A549 (cell line): Measurements from ENCODE around the gene CNTFR. TPM values are rescaled to one million over a fixed set of nuclear protein-coding genes. Genes with fewer than 3 reads are reported as not detected.

ENCODE experiments used
- ATAC-seq, 2 experiments: fragments of 200-7000 bp in 1 of 2; fragments of >200 bp in 1 of 2; cut with Nextera tagmentation in 1 of 2; cut with Tn5 transposase in 1 of 2; 3 replicates each; pipeline versions ENCODE4 v1.8.0 to v1.9.1; 2018 to 2020; ENCODE audit warnings: mild to moderate bottlenecking in 1 of 2, moderate library complexity in 1 of 2
- CTCF ChIA-PET: fragments of 300-600 bp; sonication (Branson Sonifier 250); formaldehyde crosslinking; extraction: SDS; loops from one replicate; lab custom pipeline; 2021; ENCODE audit warnings: antibody characterized with exemption, inconsistent platforms; lab: Yijun Ruan, JAX
- POLR2A ChIA-PET: fragments of 350-600 bp; formaldehyde crosslinking; extraction: SDS; loops from one replicate; lab custom pipeline; 2021; ENCODE audit warnings: antibody characterized with exemption, inconsistent platforms; lab: Yijun Ruan, JAX
- DNase-seq, 2 experiments: peaks; one replicate each; pipeline versions ENCODE4 v3.0.0 to v3.0.0-alpha.2; 2011 to 2016; ENCODE audit warnings: low read depth in 1 of 2, low spot score in 1 of 2
- FAIRE-seq: peaks from 2 replicates; lab custom pipeline; 2011; peaks lifted over from hg19 to GRCh38; lab: Jason Lieb, UNC
- H3K27ac ChIP-seq, 2 experiments: fragments of >200 bp; sonication (Bioruptor Twin); formaldehyde crosslinking; 3 replicates each; pipeline ENCODE4 v1.5.1; 2016 to 2017
- H3K4me1 ChIP-seq: fragments of >200 bp; sonication (Bioruptor Twin); formaldehyde crosslinking; 3 replicates; pipeline ENCODE4 v1.6.1; 2016
- H3K4me2 ChIP-seq: fragments of >200 bp; sonication (Bioruptor Twin); formaldehyde crosslinking; 3 replicates; pipeline ENCODE4 v1.6.1; 2016
- H3K4me3 ChIP-seq: fragments of >200 bp; sonication (Bioruptor Twin); formaldehyde crosslinking; 3 replicates; pipeline ENCODE4 v1.5.1; 2016
- H3K9me3 ChIP-seq: fragments of >200 bp; sonication (Bioruptor Twin); formaldehyde crosslinking; 3 replicates; pipeline ENCODE4 v1.6.1; 2016
- ATOH8 ChIP-seq: fragments of 250-450 bp; sonication (Bioruptor Pico); IDR thresholded peaks from 2 replicates; pipeline ENCODE4 v1.5.0; 2020; ENCODE audit warnings: low read depth, mild to moderate bottlenecking, moderate library complexity
- BHLHE40 ChIP-seq: IDR thresholded peaks from 2 replicates; pipeline ENCODE4 v1.6.1; 2012; ENCODE audit warnings: low read depth, low read length, inconsistent platforms
- CEBPB ChIP-seq, 2 experiments: fragments of >200 bp in 1 of 2; sonication (Bioruptor Twin) in 1 of 2; formaldehyde crosslinking in 1 of 2; IDR thresholded peaks; 2 replicates each; pipeline ENCODE4 v1.6.1; 2012 to 2016
- CHD2 ChIP-seq: fragments of 150-350 bp; IDR thresholded peaks from 2 replicates; pipeline ENCODE4 v1.6.1; 2014; ENCODE audit warnings: low read length; ENCODE audit not compliant: partially characterized antibody
- ESRRA ChIP-seq: fragments of 150-350 bp; IDR thresholded peaks from 2 replicates; pipeline ENCODE4 v1.6.1; 2014; ENCODE audit warnings: mild to moderate bottlenecking, low read length, borderline replicate concordance
- GATA3 ChIP-seq: IDR thresholded peaks from 2 replicates; pipeline ENCODE4 v1.6.1; 2012; ENCODE audit warnings: borderline replicate concordance
- HEYL ChIP-seq: fragments of 250-450 bp; sonication (Bioruptor Pico); IDR thresholded peaks from 2 replicates; pipeline ENCODE4 v1.8.0; 2021; ENCODE audit warnings: mild to moderate bottlenecking, moderate library complexity
- HOXB5 ChIP-seq: fragments of 250-450 bp; sonication (Bioruptor Pico); IDR thresholded peaks from 2 replicates; pipeline ENCODE4 v1.5.0; 2020; ENCODE audit warnings: mild to moderate bottlenecking, moderate library complexity
- PHF8 ChIP-seq: fragments of 200-600 bp; sonication (generic); IDR thresholded peaks from 2 replicates; pipeline ENCODE4 v1.6.1; 2016; ENCODE audit warnings: low read depth, mild to moderate bottlenecking, antibody characterized with exemption, moderate library complexity, borderline replicate concordance
- POLR2A ChIP-seq: IDR thresholded peaks from 2 replicates; pipeline ENCODE4 v1.6.1; 2012; ENCODE audit warnings: mild to moderate bottlenecking, low read length
- RAD21 ChIP-seq, 2 experiments: fragments of >200 bp in 1 of 2; sonication (Bioruptor Twin) in 1 of 2; formaldehyde crosslinking in 1 of 2; IDR thresholded peaks in 1 of 2; conservative IDR thresholded peaks in 1 of 2; 2 replicates in 1 of 2; 3 replicates in 1 of 2; pipeline ENCODE4 v1.6.1; 2012 to 2018; ENCODE audit warnings: inconsistent platforms in 1 of 2
- RCOR1 ChIP-seq: fragments of 150-350 bp; IDR thresholded peaks from 2 replicates; pipeline ENCODE4 v1.6.1; 2014; ENCODE audit warnings: antibody characterized with exemption, low read length, low read depth
- RNF2 ChIP-seq: fragments of 200-600 bp; sonication (generic); IDR thresholded peaks from 2 replicates; pipeline ENCODE4 v1.6.1; 2016; ENCODE audit warnings: low read depth, mild to moderate bottlenecking, antibody characterized with exemption, moderate library complexity, borderline replicate concordance
- SMC3 ChIP-seq: fragments of >200 bp; sonication (Bioruptor Twin); formaldehyde crosslinking; IDR thresholded peaks from 3 replicates; pipeline ENCODE4 v1.6.1; 2018; ENCODE audit warnings: inconsistent platforms
- TFCP2L1 ChIP-seq: fragments of 250-450 bp; sonication (Bioruptor Pico); IDR thresholded peaks from 2 replicates; pipeline ENCODE4 v1.5.0; 2021; ENCODE audit warnings: mild to moderate bottlenecking
- ZC3H11A ChIP-seq: fragments of 450-650 bp; IDR thresholded peaks from 2 replicates; pipeline ENCODE4 v1.6.1; 2014; ENCODE audit warnings: antibody characterized with exemption, mild to moderate bottlenecking
- ZFP36 ChIP-seq: fragments of 450-650 bp; IDR thresholded peaks from 2 replicates; pipeline ENCODE4 v1.6.1; 2014; ENCODE audit warnings: borderline replicate concordance; ENCODE audit not compliant: partially characterized antibody
- ZNF302 ChIP-seq: fragments of 250-450 bp; sonication (Bioruptor Pico); IDR thresholded peaks from 2 replicates; pipeline ENCODE4 v1.9.0; 2021; ENCODE audit warnings: inconsistent platforms, mild to moderate bottlenecking, moderate library complexity
- ZSCAN20 ChIP-seq: fragments of 250-450 bp; sonication (Bioruptor Pico); IDR thresholded peaks from 2 replicates; pipeline ENCODE4 v1.8.0; 2022; ENCODE audit warnings: mild to moderate bottlenecking, moderate library complexity
- WGBS: methylation state at CpG from one replicate; pipeline ENCODE4 v1.1.6; 2017; ENCODE audit errors: missing lambda C conversion rate; 5-methylcytosine and 5-hydroxymethylcytosine counted together
- polyA plus RNA-seq, 4 experiments: library from polyadenylated mRNA; depleted of rRNA in 3 of 4; stranded (reverse); fragments of >200 nt; fragmentation: RNase III in 1 of 4; extraction: RNeasy Plus Mini Kit Qiagen cat#74134 plus additional on column Dnase treatment in 1 of 4; gene quantifications; 2 replicates in 3 of 4; 3 replicates in 1 of 4; pipeline ENCODE4 v1.2.3, GENCODE V29; 2011 to 2017
- TF ChIP-seq, protein P1 (sequence below): fragments of >200 bp; sonication (Bioruptor Twin); formaldehyde crosslinking; IDR thresholded peaks from 3 replicates; pipeline ENCODE4 v1.5.1; 2016
- TF ChIP-seq, protein P2 (sequence below): fragments of 450-650 bp; IDR thresholded peaks from 2 replicates; pipeline ENCODE4 v1.6.1; 2014; ENCODE audit warnings: antibody characterized with exemption
- TF ChIP-seq, protein P3 (sequence below): IDR thresholded peaks from 2 replicates; pipeline ENCODE4 v1.6.1; 2012; ENCODE audit warnings: low read depth, borderline replicate concordance

The CNTFR gene
- polyA plus RNA-seq, 2 of the 4 experiments (the other 2 are of a cell fraction): 0.09 TPM; not detected in 1

DNA sequence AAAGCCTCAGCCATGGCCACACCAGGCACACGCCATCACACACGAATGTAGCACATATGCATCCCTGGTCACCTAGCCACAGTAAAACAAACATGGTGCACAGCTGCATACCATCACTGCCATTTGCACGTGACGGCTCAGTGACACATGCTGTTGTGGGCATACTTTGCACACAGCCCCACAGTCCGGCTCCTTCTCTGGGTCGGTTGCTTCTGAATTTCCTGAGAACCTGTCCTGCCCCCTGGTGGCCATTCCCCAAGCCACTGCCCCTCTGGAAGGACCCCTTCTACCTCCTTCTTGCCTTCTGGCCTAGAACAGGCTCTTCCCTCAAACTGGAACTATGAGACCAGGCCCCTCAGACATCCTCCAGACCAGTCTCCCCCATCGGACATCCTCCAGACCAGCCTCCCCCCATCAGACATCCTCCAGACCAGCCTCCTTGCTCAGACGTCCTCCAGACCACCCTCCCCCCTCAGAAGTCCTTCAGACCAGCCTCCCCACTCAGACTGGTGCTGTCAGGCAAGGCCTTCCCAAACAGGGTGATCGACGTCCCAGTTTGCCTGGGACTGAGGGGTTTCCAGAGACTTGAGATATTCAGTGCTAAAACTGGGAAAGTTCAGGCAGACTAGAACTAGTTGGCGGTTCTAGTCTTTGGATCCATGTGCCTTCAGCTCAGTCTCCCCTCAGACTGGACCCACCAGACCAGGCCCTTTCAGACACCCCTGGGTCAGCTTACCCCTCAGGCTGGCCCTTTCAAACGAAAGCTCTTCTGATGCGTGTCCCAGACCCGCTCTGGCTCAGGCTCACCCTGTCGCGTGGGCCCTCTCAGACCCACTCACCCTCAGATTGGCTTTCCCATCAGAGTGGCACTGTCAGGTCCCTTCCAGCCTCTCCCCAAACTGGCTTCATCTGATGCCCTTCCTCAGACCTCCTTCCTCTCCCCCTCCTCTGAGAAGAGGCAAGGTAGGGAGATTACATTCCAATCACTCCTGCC is 42.4 kb downstream of the CNTFR start:
- ChIA-PET CTCF (interaction anchor here (0.7 to 11.3 kb wide), 55 partner anchors 9 to 257 kb away, joined by 3 to 297 read pairs (median 5); partner anchors contain the start of genes ARID3C, CNTFR, ENHO and GALT), POLR2A (no interaction called here)
- no peak overlapping the region for H3K4me3 ChIP-seq
- H3K4me1 ChIP-seq: peaks cover 9% of the 10 kb centered on the region; the same call in 1 of the 3 replicates
- TF ChIP-seq ZSCAN20 (CRISPR knock-in tag): no peak
- peak; percentile 66 for TF ChIP-seq SMC3
- TF ChIP-seq POLR2A: no peak
- no peak for TF ChIP-seq HEYL (CRISPR knock-in tag)
- TF ChIP-seq BHLHE40: peak; percentile 41; the same call in 1 of the 2 replicates
- no peak for TF ChIP-seq ESRRA
- no peak for TF ChIP-seq GATA3
- TF ChIP-seq TFCP2L1 (CRISPR knock-in tag): no peak
- TF ChIP-seq RAD21 (conservative IDR thresholded peaks at IDR 0.05 in 1 of 2, IDR thresholded peaks at IDR 0.05 in 1 of 2): peak; percentile 61 to 72
- TF ChIP-seq, protein P1, sequence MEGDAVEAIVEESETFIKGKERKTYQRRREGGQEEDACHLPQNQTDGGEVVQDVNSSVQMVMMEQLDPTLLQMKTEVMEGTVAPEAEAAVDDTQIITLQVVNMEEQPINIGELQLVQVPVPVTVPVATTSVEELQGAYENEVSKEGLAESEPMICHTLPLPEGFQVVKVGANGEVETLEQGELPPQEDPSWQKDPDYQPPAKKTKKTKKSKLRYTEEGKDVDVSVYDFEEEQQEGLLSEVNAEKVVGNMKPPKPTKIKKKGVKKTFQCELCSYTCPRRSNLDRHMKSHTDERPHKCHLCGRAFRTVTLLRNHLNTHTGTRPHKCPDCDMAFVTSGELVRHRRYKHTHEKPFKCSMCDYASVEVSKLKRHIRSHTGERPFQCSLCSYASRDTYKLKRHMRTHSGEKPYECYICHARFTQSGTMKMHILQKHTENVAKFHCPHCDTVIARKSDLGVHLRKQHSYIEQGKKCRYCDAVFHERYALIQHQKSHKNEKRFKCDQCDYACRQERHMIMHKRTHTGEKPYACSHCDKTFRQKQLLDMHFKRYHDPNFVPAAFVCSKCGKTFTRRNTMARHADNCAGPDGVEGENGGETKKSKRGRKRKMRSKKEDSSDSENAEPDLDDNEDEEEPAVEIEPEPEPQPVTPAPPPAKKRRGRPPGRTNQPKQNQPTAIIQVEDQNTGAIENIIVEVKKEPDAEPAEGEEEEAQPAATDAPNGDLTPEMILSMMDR: peak; percentile 65
- TF ChIP-seq, protein P2, sequence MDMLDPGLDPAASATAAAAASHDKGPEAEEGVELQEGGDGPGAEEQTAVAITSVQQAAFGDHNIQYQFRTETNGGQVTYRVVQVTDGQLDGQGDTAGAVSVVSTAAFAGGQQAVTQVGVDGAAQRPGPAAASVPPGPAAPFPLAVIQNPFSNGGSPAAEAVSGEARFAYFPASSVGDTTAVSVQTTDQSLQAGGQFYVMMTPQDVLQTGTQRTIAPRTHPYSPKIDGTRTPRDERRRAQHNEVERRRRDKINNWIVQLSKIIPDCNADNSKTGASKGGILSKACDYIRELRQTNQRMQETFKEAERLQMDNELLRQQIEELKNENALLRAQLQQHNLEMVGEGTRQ: 0 out of 2 replicates have a peak, but pooled peaks have one; percentile 0
- no peak overlapping the region for H3K4me2 ChIP-seq
- no peak overlapping the region for H3K27ac ChIP-seq
- H3K9me3 ChIP-seq: no peaks in the 10 kb centered on the region
- FAIRE-seq (no peak), ATAC-seq (peak; percentile 83 to 91), DNase-seq (peak; percentile 66 to 78)
- WGBS: 52% methylated on average over 16 of the region's 16 CpGs

GRCh38 chr9:34546102-34546833 is 43.3 kb downstream of the CNTFR start:
- CTCF ChIA-PET: interaction anchor here (0.7 to 11.3 kb wide), 28 partner anchors 8 to 214 kb away, joined by 3 to 297 read pairs (median 8); partner anchors contain the start of gene CNTFR
- POLR2A ChIA-PET: no interaction called here
- Histone ChIP-seq H3K4me3 (no peak overlapping the region), H3K9me3 (no peaks in the 10 kb centered on the region), H3K27ac (no peak overlapping the region), H3K4me2 (no peak overlapping the region), H3K4me1 (peaks cover 9% of the 10 kb centered on the region; the same call in 1 of the 3 replicates)
- TF ChIP-seq, protein P2: 0 out of 2 replicates have a peak, but pooled peaks have one; percentile 15
- no peak for TF ChIP-seq HOXB5
- TF ChIP-seq ZFP36: no peak
- ATAC-seq (no peak), DNase-seq (no peak), FAIRE-seq (no peak)
- 79% methylated on average over 6 of the region's 7 CpGs for WGBS

DNA sequence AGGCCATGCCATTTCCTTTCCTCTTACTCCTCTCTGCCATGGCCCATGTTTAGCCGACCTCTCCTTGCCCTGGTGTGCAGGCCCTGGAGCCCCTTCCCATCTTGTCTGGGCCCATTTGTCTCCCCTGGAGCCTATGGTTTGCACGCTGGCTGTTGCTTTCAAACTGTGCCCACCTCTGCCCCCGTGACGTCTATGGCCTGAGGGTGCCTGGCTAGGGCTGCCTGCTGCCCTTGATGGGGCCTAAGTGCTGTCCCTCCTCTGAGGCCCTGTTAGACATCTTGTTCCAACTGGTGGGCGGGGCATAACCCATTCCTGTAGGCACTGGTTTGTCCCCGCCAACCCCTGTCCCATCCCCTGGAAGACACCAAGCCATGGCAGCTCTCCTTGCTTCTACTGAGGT is 44.0 kb downstream of the CNTFR start:
- Histone ChIP-seq H3K4me1 (peaks cover 12% of the 10 kb centered on the region; the same call in 1 of the 3 replicates), H3K4me3 (no peak overlapping the region), H3K27ac (no peak overlapping the region), H3K4me2 (no peak overlapping the region), H3K9me3 (no peaks in the 10 kb centered on the region)
- ATAC-seq: no peak
- ChIA-PET POLR2A (no interaction called here), CTCF (interaction anchor here (3.2 to 11.3 kb wide), 5 partner anchors 24 to 101 kb away, joined by 15 to 297 read pairs (median 59); partner anchors contain the start of gene CNTFR)
- no peak for DNase-seq
- FAIRE-seq: no peak
- WGBS: 69% methylated on average over 6 of the region's 6 CpGs
- TF ChIP-seq ATOH8 (no peak), PHF8 (no peak), RCOR1 (no peak), ZC3H11A (no peak), ZNF302 (CRISPR knock-in tag) (no peak), RNF2 (no peak), CEBPB (IDR thresholded peaks at IDR 0.05) (no peak), ZFP36 (no peak), GATA3 (no peak), CHD2 (no peak)
- TF ChIP-seq, protein P3, sequence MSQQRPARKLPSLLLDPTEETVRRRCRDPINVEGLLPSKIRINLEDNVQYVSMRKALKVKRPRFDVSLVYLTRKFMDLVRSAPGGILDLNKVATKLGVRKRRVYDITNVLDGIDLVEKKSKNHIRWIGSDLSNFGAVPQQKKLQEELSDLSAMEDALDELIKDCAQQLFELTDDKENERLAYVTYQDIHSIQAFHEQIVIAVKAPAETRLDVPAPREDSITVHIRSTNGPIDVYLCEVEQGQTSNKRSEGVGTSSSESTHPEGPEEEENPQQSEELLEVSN: no peak
